A549 (cell line): ENCODE measurements around the gene CDH4.

Experiments
- EHF ChIP-seq: fragments of 250-450 bp; sonication (Bioruptor Pico); IDR thresholded peaks from 2 replicates; pipeline ENCODE4 v1.5.0; 2020; ENCODE audit warnings: mild to moderate bottlenecking
- EP300 ChIP-seq, 2 experiments: fragments of >200 bp; sonication (Bioruptor Twin); formaldehyde crosslinking; IDR thresholded peaks; 2 replicates in 1 of 2; 3 replicates in 1 of 2; pipeline ENCODE4 v1.6.1; 2016 to 2017
- HDAC2 ChIP-seq: fragments of 200-600 bp; sonication (generic); IDR thresholded peaks from 2 replicates; pipeline ENCODE4 v1.6.1; 2016
- KDM1A ChIP-seq: fragments of 200-600 bp; sonication (generic); IDR thresholded peaks from 2 replicates; pipeline ENCODE4 v1.6.1; 2016; ENCODE audit warnings: low read depth, mild to moderate bottlenecking
- POLR2AphosphoS2 ChIP-seq: conservative IDR thresholded peaks from 2 replicates; pipeline ENCODE4 v1.6.1; 2012; ENCODE audit warnings: low read length, improper control_type of control experiment, inconsistent platforms
- ZFP36 ChIP-seq: fragments of 450-650 bp; IDR thresholded peaks from 2 replicates; pipeline ENCODE4 v1.6.1; 2014; ENCODE audit warnings: borderline replicate concordance; ENCODE audit not compliant: partially characterized antibody
- TF ChIP-seq, protein P1 (sequence below): fragments of >200 bp; sonication (Bioruptor Twin); formaldehyde crosslinking; IDR thresholded peaks from 3 replicates; pipeline ENCODE4 v1.5.1; 2016

- TF ChIP-seq, protein P1, sequence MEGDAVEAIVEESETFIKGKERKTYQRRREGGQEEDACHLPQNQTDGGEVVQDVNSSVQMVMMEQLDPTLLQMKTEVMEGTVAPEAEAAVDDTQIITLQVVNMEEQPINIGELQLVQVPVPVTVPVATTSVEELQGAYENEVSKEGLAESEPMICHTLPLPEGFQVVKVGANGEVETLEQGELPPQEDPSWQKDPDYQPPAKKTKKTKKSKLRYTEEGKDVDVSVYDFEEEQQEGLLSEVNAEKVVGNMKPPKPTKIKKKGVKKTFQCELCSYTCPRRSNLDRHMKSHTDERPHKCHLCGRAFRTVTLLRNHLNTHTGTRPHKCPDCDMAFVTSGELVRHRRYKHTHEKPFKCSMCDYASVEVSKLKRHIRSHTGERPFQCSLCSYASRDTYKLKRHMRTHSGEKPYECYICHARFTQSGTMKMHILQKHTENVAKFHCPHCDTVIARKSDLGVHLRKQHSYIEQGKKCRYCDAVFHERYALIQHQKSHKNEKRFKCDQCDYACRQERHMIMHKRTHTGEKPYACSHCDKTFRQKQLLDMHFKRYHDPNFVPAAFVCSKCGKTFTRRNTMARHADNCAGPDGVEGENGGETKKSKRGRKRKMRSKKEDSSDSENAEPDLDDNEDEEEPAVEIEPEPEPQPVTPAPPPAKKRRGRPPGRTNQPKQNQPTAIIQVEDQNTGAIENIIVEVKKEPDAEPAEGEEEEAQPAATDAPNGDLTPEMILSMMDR, result no peak
- TF ChIP-seq EHF (CRISPR knock-in tag) (no peak), POLR2AphosphoS2 (no peak), EP300 (IDR thresholded peaks at IDR 0.05) (no peak), ZFP36 (no peak), KDM1A (no peak), HDAC2 (no peak)
Observed at GRCh38 chr20:61435184-61435822, 183.2 kb downstream of the CDH4 start.
